Endothelial cell (in vitro differentiated cells): ENCODE data around the gene C1GALT1. TPM values are rescaled to one million over a fixed set of nuclear protein-coding genes. Genes with fewer than 3 reads are reported as not detected.
A peak's percentile ranks its signal among the peaks of the same experiment; 100 is the strongest.

Source experiments
- DNase-seq: peaks from one replicate; pipeline ENCODE4 v3.0.0; 2021; ENCODE audit warnings: low spot score
- H3K27ac Mint-ChIP-seq: one replicate; pipeline ENCODE4 v1.8.0; 2021; ENCODE audit warnings: mixed read lengths, inconsistent platforms; ENCODE audit not compliant: unreplicated experiment
- H3K27me3 Mint-ChIP-seq: one replicate; pipeline ENCODE4 v1.8.0; 2021; ENCODE audit warnings: mild to moderate bottlenecking, moderate library complexity, mixed read lengths, inconsistent platforms; ENCODE audit not compliant: unreplicated experiment
- H3K36me3 Mint-ChIP-seq: one replicate; pipeline ENCODE4 v1.8.0; 2021; ENCODE audit warnings: mild to moderate bottlenecking, low read depth, mixed read lengths, inconsistent platforms; ENCODE audit not compliant: unreplicated experiment
- H3K4me1 Mint-ChIP-seq: one replicate; pipeline ENCODE4 v1.8.0; 2021; ENCODE audit warnings: mild to moderate bottlenecking, mixed read lengths, inconsistent platforms; ENCODE audit not compliant: unreplicated experiment
- H3K4me3 Mint-ChIP-seq: one replicate; pipeline ENCODE4 v1.8.0; 2021; ENCODE audit warnings: mild to moderate bottlenecking, mixed read lengths, inconsistent platforms; ENCODE audit not compliant: unreplicated experiment
- H3K9me3 Mint-ChIP-seq: one replicate; pipeline ENCODE4 v1.8.0; 2021; ENCODE audit warnings: mixed read lengths, inconsistent platforms; ENCODE audit not compliant: unreplicated experiment
- total RNA-seq: library from RNA; stranded (reverse); fragmentation: NEBNext Ultra II Directional; extraction: Animal tissue kit (Norgen Biotek cat#: 25700); gene quantifications from one replicate; pipeline ENCODE4 v1.2.1, GENCODE V29; 2021; ENCODE audit not compliant: unreplicated experiment
- TF ChIP-seq, protein P1 (sequence below): fragments of 200-600 bp; sonication (generic); IDR thresholded peaks from one replicate; pipeline ENCODE4 v1.5.0; 2021; ENCODE audit warnings: antibody characterized with exemption; ENCODE audit not compliant: unreplicated experiment

The C1GALT1 gene
- total RNA-seq, 1 donor from 2014 or later, result 39.7 TPM

- peaks cover 40% of the 10 kb centered on the region for H3K4me1 Mint-ChIP-seq
Observed at GRCh38 chr7:7201578-7202374, 19.4 kb downstream of the C1GALT1 start.

DNA sequence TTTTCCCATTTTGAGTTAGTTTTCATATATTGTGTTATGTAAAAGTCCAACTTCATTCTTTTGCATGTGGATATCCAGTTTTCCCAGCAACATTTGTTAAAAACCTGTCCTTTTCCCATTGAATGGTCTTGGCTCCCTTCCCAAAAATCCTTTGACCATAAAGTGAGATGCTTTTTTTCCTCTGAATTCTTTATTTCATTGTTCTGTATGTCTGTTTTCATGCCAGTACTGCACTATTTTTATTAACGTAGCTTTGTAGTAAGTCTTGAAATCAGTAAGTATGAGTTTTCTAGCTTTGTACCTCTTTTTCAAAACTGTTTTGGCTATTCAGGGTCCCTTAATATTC, 20.0 kb downstream of the C1GALT1 start:
- H3K36me3 Mint-ChIP-seq, result peaks cover 12% of the 10 kb centered on the region
- H3K27me3 Mint-ChIP-seq, result peaks cover 6% of the 10 kb centered on the region
- H3K9me3 Mint-ChIP-seq, result no peaks in the 10 kb centered on the region
- peak overlapping the region; percentile 3 for H3K4me3 Mint-ChIP-seq
- H3K27ac Mint-ChIP-seq, result peak overlapping the region; percentile 76
- no peak for DNase-seq
- H3K4me1 Mint-ChIP-seq, result peaks cover 43% of the 10 kb centered on the region
- TF ChIP-seq, protein P1, sequence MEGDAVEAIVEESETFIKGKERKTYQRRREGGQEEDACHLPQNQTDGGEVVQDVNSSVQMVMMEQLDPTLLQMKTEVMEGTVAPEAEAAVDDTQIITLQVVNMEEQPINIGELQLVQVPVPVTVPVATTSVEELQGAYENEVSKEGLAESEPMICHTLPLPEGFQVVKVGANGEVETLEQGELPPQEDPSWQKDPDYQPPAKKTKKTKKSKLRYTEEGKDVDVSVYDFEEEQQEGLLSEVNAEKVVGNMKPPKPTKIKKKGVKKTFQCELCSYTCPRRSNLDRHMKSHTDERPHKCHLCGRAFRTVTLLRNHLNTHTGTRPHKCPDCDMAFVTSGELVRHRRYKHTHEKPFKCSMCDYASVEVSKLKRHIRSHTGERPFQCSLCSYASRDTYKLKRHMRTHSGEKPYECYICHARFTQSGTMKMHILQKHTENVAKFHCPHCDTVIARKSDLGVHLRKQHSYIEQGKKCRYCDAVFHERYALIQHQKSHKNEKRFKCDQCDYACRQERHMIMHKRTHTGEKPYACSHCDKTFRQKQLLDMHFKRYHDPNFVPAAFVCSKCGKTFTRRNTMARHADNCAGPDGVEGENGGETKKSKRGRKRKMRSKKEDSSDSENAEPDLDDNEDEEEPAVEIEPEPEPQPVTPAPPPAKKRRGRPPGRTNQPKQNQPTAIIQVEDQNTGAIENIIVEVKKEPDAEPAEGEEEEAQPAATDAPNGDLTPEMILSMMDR, result no peak

More at GRCh38 chr7:7201578-7202374, 19.4 kb downstream of the C1GALT1 start:
- peak overlapping the region; percentile 76 for H3K27ac Mint-ChIP-seq
- H3K9me3 Mint-ChIP-seq, result no peaks in the 10 kb centered on the region
- TF ChIP-seq, protein P1, result no peak
- peak overlapping the region; percentile 3 for H3K4me3 Mint-ChIP-seq
- peaks cover 6% of the 10 kb centered on the region for H3K27me3 Mint-ChIP-seq
- DNase-seq, result peak; percentile 29
- H3K36me3 Mint-ChIP-seq, result peaks cover 12% of the 10 kb centered on the region

DNA sequence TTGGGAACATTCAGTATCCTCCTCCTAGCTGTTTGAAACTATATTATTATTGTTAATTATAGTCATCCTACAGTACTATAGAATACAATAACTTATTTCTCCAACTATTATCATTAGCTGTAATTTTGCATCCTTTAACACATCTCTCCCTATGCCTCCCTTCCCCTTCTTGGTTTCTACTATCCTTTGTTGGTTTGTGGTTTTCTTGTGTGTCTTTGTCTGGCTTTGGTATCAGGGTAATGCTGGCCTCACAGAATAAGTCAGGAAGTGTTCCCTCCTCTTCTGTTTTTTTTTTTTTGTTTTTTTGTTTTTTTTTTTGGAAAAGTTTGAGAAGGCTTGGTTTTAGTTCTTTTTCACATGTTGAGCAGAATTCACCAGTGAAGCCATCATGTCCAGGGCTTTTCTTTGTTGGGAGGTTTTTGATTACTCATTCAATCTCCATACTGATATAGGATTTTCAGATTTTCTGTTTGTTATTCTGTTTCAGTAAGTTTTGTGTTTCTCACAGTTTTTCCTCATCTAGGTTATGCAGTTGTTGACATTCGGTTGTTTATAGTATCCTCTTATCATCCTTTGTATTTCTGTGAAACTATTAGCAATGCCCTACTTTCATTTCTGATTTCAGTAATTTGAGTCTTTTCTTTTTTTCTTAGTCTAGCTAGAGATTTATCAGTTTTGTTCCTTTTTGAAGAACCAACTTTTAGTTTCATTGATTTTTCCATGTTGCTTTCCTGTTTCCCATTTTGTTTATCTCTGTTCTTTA, 21.6 kb downstream of the C1GALT1 start:
- H3K4me3 Mint-ChIP-seq, result no peak overlapping the region

DNA sequence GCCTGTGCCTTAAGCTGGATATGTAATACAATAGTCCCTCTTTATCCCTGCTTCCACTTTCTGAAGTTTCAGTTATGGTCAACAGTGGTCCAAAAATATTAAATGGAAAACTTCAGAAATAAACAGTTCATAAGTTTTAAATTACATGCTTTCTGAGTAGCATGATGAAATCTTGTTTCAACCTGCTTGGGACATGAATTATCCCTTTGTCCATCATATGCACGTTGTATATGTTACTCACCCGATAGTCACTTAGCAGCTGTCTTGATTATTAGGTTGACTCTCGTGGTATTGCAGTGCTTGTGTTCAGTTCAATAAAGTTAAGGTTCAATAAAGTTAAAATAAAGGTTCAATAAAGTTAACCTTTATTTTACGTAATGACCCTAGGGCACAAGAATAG, 25.5 kb downstream of the C1GALT1 start:
- H3K9me3 Mint-ChIP-seq, result no peaks in the 10 kb centered on the region
- H3K36me3 Mint-ChIP-seq, result no peaks in the 10 kb centered on the region
- peaks cover 30% of the 10 kb centered on the region for H3K4me1 Mint-ChIP-seq
- H3K27me3 Mint-ChIP-seq, result no peaks in the 10 kb centered on the region
- no peak overlapping the region for H3K4me3 Mint-ChIP-seq
- TF ChIP-seq, protein P1, result no peak
- no peak overlapping the region for H3K27ac Mint-ChIP-seq
- no peak for DNase-seq

More for the DNA sequence above, 21.6 kb downstream of the C1GALT1 start:
- peaks cover 6% of the 10 kb centered on the region for H3K27me3 Mint-ChIP-seq
- TF ChIP-seq, protein P1, result no peak
- peaks cover 38% of the 10 kb centered on the region for H3K4me1 Mint-ChIP-seq
- peak overlapping the region; percentile 1 for H3K27ac Mint-ChIP-seq
- DNase-seq, result no peak
- no peaks in the 10 kb centered on the region for H3K9me3 Mint-ChIP-seq
- H3K36me3 Mint-ChIP-seq, result peaks cover 2% of the 10 kb centered on the region

DNA sequence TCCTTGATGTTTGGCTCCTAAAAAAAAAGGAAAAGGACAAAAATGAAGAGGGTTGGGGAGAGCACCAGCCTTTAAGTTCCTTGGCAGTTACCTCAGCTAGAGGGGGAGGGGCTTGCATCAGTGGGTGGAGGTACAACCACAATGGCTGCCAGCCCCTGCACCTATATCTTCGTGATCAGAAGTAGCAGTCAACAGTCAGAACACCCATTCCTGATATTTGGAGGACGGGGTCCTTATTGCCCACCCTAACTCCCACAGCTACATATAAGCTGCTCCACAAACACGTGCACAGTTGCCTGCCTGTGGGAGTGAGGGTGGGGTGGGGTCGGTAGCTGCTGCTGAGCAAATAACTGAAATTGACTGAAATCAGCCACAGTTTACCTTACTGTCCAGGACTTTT, 26.2 kb downstream of the C1GALT1 start:
- TF ChIP-seq, protein P1, result no peak
- H3K27me3 Mint-ChIP-seq, result no peaks in the 10 kb centered on the region
- H3K36me3 Mint-ChIP-seq, result no peaks in the 10 kb centered on the region
- H3K27ac Mint-ChIP-seq, result no peak overlapping the region
- no peak for DNase-seq
- H3K4me3 Mint-ChIP-seq, result no peak overlapping the region
- H3K9me3 Mint-ChIP-seq, result no peaks in the 10 kb centered on the region
- peaks cover 27% of the 10 kb centered on the region for H3K4me1 Mint-ChIP-seq
